ENCODE measurements around the gene PLD4.

- TF ChIP-seq CTCF (IDR thresholded peaks at IDR 0.05) (no peak), EP300 (IDR thresholded peaks at IDR 0.05) (no peak), POLR2AphosphoS5 (IDR thresholded peaks at IDR 0.05) (no peak)
Observed at GRCh38 chr14:104979758-104980610, 55.3 kb downstream of the PLD4 start.

Data from suprapubic skin (tissue), 4 donors.